Measurements from ENCODE around the gene NFATC2IP.

DNA sequence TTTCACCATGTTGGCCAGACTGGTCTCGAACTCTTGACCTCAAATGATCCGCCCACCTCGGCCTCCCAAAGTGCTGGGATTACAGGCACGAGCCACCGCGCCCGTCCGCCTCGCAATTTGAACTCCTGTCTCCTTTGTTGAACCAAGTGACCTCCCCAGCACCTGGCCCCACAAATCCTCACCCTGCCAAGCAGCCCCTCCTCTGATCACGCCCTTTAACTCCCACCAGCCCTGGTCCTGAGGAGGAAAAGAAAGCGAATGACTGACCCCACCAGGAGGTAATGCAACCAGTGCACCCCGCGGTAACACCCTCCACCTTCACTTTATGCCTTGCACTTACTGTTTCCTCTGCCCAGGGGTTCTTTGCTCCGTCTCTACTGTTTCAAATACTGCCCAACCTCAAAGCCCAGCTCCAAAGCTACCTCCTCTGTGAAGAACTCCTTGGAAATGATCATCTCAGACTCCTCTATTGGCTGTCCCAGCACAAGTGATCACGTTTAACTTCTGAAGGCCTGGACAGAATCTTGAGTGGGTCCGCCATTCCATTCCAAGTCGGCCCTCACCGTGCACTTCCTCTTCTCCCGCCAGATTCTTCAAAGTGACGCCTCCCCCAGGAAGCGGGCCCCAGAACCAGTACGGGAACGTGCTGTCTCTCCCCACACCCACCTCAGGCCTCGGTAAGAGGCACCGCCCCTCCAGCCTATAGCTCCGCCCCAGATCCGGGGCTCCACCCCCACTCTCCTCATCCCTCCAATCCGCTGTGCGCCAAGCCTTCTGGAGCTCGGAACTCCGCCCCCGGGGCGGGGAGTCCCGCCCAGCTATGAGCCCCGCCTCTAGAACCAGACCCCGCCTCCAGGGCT is 14.6 kb upstream of the NFATC2IP start:
- TF ChIP-seq EZH2 (optimal IDR thresholded peaks at IDR 0.05; ENCODE audit: low read depth, low read length) = no peak
- TF ChIP-seq, protein P1, sequence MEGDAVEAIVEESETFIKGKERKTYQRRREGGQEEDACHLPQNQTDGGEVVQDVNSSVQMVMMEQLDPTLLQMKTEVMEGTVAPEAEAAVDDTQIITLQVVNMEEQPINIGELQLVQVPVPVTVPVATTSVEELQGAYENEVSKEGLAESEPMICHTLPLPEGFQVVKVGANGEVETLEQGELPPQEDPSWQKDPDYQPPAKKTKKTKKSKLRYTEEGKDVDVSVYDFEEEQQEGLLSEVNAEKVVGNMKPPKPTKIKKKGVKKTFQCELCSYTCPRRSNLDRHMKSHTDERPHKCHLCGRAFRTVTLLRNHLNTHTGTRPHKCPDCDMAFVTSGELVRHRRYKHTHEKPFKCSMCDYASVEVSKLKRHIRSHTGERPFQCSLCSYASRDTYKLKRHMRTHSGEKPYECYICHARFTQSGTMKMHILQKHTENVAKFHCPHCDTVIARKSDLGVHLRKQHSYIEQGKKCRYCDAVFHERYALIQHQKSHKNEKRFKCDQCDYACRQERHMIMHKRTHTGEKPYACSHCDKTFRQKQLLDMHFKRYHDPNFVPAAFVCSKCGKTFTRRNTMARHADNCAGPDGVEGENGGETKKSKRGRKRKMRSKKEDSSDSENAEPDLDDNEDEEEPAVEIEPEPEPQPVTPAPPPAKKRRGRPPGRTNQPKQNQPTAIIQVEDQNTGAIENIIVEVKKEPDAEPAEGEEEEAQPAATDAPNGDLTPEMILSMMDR (IDR thresholded peaks at IDR 0.05; ENCODE audit: low read length) = no peak

All from MM.1S (cell line).